Endodermal cell (in vitro differentiated cells): Measurements from ENCODE around the gene MPRIP. TPM values are rescaled to one million over a fixed set of nuclear protein-coding genes. Genes with fewer than 3 reads are reported as not detected.
A peak's percentile ranks its signal among the peaks of the same experiment; 100 is the strongest.

ENCODE experiments used
- DNase-seq: peaks from one replicate; pipeline ENCODE4 v3.0.0-alpha.2; 2017
- H3K27ac ChIP-seq: 2 replicates; pipeline ENCODE4 v1.5.1; 2013; ENCODE audit warnings: mild to moderate bottlenecking, low read depth, low read length, moderate library complexity
- H3K27me3 ChIP-seq: 2 replicates; pipeline ENCODE4 v1.6.1; 2013; ENCODE audit warnings: mild to moderate bottlenecking, low read length, moderate library complexity; ENCODE audit not compliant: insufficient read depth, control insufficient read depth, poor library complexity, severe bottlenecking
- H3K36me3 ChIP-seq: 2 replicates; pipeline ENCODE4 v1.7.0; 2013; ENCODE audit warnings: mild to moderate bottlenecking, low read length, moderate library complexity; ENCODE audit not compliant: control insufficient read depth, insufficient read depth
- H3K4me1 ChIP-seq: one replicate; pipeline ENCODE4 v1.7.0; 2013; ENCODE audit warnings: low read length; ENCODE audit not compliant: control insufficient read depth, insufficient read depth
- H3K4me3 ChIP-seq: 2 replicates; pipeline ENCODE4 v1.5.1; 2013; ENCODE audit warnings: mild to moderate bottlenecking, low read length, moderate library complexity
- H3K9ac ChIP-seq: 2 replicates; pipeline ENCODE4 v1.6.1; 2013; ENCODE audit warnings: mild to moderate bottlenecking, low read length, moderate library complexity; ENCODE audit not compliant: poor library complexity, severe bottlenecking; ENCODE audit errors: extremely low read depth
- H3K9me3 ChIP-seq: 2 replicates; pipeline ENCODE4 v1.6.1; 2013; ENCODE audit warnings: mild to moderate bottlenecking, low read length, moderate library complexity; ENCODE audit not compliant: control insufficient read depth
- H3K27ac Mint-ChIP-seq: 2 replicates; pipeline ENCODE4 v1.8.0; 2020; ENCODE audit warnings: mixed read lengths
- H3K27me3 Mint-ChIP-seq: 2 replicates; pipeline ENCODE4 v1.8.0; 2021; ENCODE audit warnings: mild to moderate bottlenecking, mixed read lengths; ENCODE audit not compliant: insufficient read depth
- H3K36me3 Mint-ChIP-seq: 2 replicates; pipeline ENCODE4 v1.8.0; 2020; ENCODE audit warnings: low read depth, mixed read lengths
- H3K4me1 Mint-ChIP-seq: 2 replicates; pipeline ENCODE4 v1.8.0; 2020; ENCODE audit warnings: mixed read lengths
- H3K4me3 Mint-ChIP-seq: 2 replicates; pipeline ENCODE4 v1.8.0; 2020; ENCODE audit warnings: mild to moderate bottlenecking, moderate library complexity, mixed read lengths
- H3K9me3 Mint-ChIP-seq: 2 replicates; pipeline ENCODE4 v1.8.0; 2020; ENCODE audit warnings: mild to moderate bottlenecking, mixed read lengths
- CTCF ChIP-seq: fragments of 200-600 bp; sonication (generic); conservative IDR thresholded peaks from 2 replicates; pipeline ENCODE4 v1.5.0; 2021; ENCODE audit warnings: antibody characterized with exemption, mild to moderate bottlenecking
- WGBS, 2 experiments: methylation state at CpG; one replicate each; pipeline versions ENCODE4 v1.1.5 to v1.1.7; 2013; ENCODE audit warnings: missing lambda C conversion rate in 2 of 2, mixed read lengths in 1 of 2; ENCODE audit not compliant: insufficient coverage in 1 of 2, insufficient read length in 1 of 2; 5-methylcytosine and 5-hydroxymethylcytosine counted together
- total RNA-seq, 2 donors: library from RNA; stranded (reverse); fragmentation: NEBNext Ultra II Directional in 1 of 2; extraction: Animal tissue kit (Norgen Biotek cat#: 25700) in 1 of 2; gene quantifications; 2 replicates in 1 of 2; 3 replicates in 1 of 2; pipeline ENCODE4 v1.2.1, GENCODE V29; 2021

MPRIP gene
- total RNA-seq, 2 donors from 2014 or later, result 154 to 155 TPM

GRCh38 chr17:17216236-17216635 is 174.0 kb downstream of the MPRIP start:
- no peak overlapping the region for H3K4me3 ChIP-seq
- no peak for TF ChIP-seq CTCF
- no peaks in the 10 kb centered on the region for H3K4me1 Mint-ChIP-seq
- no peaks in the 10 kb centered on the region for H3K9me3 ChIP-seq
- H3K9me3 Mint-ChIP-seq, result no peaks in the 10 kb centered on the region
- H3K36me3 ChIP-seq, result peaks cover 72% of the 10 kb centered on the region
- no peak overlapping the region for H3K4me3 Mint-ChIP-seq
- H3K36me3 Mint-ChIP-seq, result peaks cover 71% of the 10 kb centered on the region
- no peaks in the 10 kb centered on the region for H3K4me1 ChIP-seq
- no peaks in the 10 kb centered on the region for H3K27me3 Mint-ChIP-seq
- no peaks in the 10 kb centered on the region for H3K27me3 ChIP-seq
- H3K27ac Mint-ChIP-seq, result no peak overlapping the region
- H3K27ac ChIP-seq, result no peak overlapping the region
- H3K9ac ChIP-seq, result no peak overlapping the region
- DNase-seq, result no peak
- WGBS, 2 experiments, result 93 to 95% methylated on average over 3 to 17 of the region's 17 CpGs

- 95 to 96% methylated on average over 16 of the region's 16 CpGs for WGBS, 2 experiments
- Mint-ChIP-seq H3K36me3 (peaks cover 71% of the 10 kb centered on the region), H3K4me1 (no peaks in the 10 kb centered on the region), H3K27me3 (no peaks in the 10 kb centered on the region), H3K9me3 (no peaks in the 10 kb centered on the region), H3K27ac (no peak overlapping the region), H3K4me3 (no peak overlapping the region)
- H3K9ac ChIP-seq, result no peak overlapping the region
- no peaks in the 10 kb centered on the region for H3K4me1 ChIP-seq
- H3K27ac ChIP-seq, result no peak overlapping the region
- no peaks in the 10 kb centered on the region for H3K27me3 ChIP-seq
- DNase-seq, result no peak
- no peaks in the 10 kb centered on the region for H3K9me3 ChIP-seq
- peaks cover 73% of the 10 kb centered on the region for H3K36me3 ChIP-seq
- TF ChIP-seq CTCF, result peak; percentile 38
- H3K4me3 ChIP-seq, result no peak overlapping the region
Observed at GRCh38 chr17:17216776-17217175, 174.5 kb downstream of the MPRIP start.

- Histone ChIP-seq H3K4me3 (no peak overlapping the region), H3K27me3 (no peaks in the 10 kb centered on the region), H3K9ac (no peak overlapping the region), H3K4me1 (no peaks in the 10 kb centered on the region), H3K9me3 (no peaks in the 10 kb centered on the region), H3K36me3 (peaks cover 81% of the 10 kb centered on the region), H3K27ac (no peak overlapping the region)
- WGBS, 2 experiments, result 100% methylated on average over 1 to 3 of the region's 3 CpGs
- no peaks in the 10 kb centered on the region for H3K27me3 Mint-ChIP-seq
- H3K4me3 Mint-ChIP-seq, result no peak overlapping the region
- H3K36me3 Mint-ChIP-seq, result peaks cover 78% of the 10 kb centered on the region
- H3K27ac Mint-ChIP-seq, result no peak overlapping the region
- TF ChIP-seq CTCF, result no peak
- H3K4me1 Mint-ChIP-seq, result no peaks in the 10 kb centered on the region
- no peaks in the 10 kb centered on the region for H3K9me3 Mint-ChIP-seq
- no peak for DNase-seq
Observed at GRCh38 chr17:17217995-17218394, 175.7 kb downstream of the MPRIP start.
